Liver (tissue), 9 donors: ENCODE data around the gene PPP2R2C. TPM values are rescaled to one million over a fixed set of nuclear protein-coding genes. Genes with fewer than 3 reads are reported as not detected.

ENCODE experiments used
- DNase-seq: peaks from one replicate; pipeline ENCODE4 v3.0.0-alpha.2; 2017; ENCODE audit warnings: low spot score
- H3K27ac ChIP-seq, 2 donors: one replicate each; pipeline ENCODE4 v1.7.0; 2013; ENCODE audit warnings: inconsistent platforms in 2 of 2, low read length in 2 of 2, control low read depth in 1 of 2, low read depth in 1 of 2, mild to moderate bottlenecking in 1 of 2
- H3K27me3 ChIP-seq, 4 donors: one replicate each; pipeline versions ENCODE4 v1.6.1 to v1.7.0; 2013; ENCODE audit warnings: low read length in 3 of 4, inconsistent platforms in 1 of 4, mild to moderate bottlenecking in 1 of 4, moderate library complexity in 1 of 4; ENCODE audit not compliant: control insufficient read depth in 4 of 4, insufficient read depth in 4 of 4
- H3K36me3 ChIP-seq, 4 donors: one replicate each; pipeline versions ENCODE4 v1.6.1 to v1.7.0; 2013; ENCODE audit warnings: low read length in 3 of 4, mild to moderate bottlenecking in 3 of 4, low read depth in 1 of 4, moderate library complexity in 1 of 4; ENCODE audit not compliant: control insufficient read depth in 4 of 4, insufficient read depth in 3 of 4
- H3K4me1 ChIP-seq, 4 donors: one replicate each; pipeline versions ENCODE4 v1.6.1 to v1.7.0; 2013; ENCODE audit warnings: low read length in 3 of 4, mild to moderate bottlenecking in 3 of 4, moderate library complexity in 1 of 4; ENCODE audit not compliant: control insufficient read depth in 4 of 4, insufficient read depth in 4 of 4
- H3K4me3 ChIP-seq, 3 donors: one replicate each; pipeline versions ENCODE4 v1.6.1 to v1.7.0; 2013; ENCODE audit warnings: low read length in 3 of 3, control low read depth in 1 of 3, low read depth in 1 of 3, mild to moderate bottlenecking in 1 of 3
- H3K9ac ChIP-seq, 2 donors: one replicate each; pipeline ENCODE4 v1.7.0; 2013; ENCODE audit warnings: low read length in 2 of 2, mild to moderate bottlenecking in 2 of 2, moderate library complexity in 2 of 2, control low read depth in 1 of 2, low read depth in 1 of 2
- H3K9me3 ChIP-seq, 4 donors: one replicate each; pipeline versions ENCODE4 v1.6.1 to v1.7.0; 2013; ENCODE audit warnings: low read length in 3 of 4; ENCODE audit not compliant: control insufficient read depth in 4 of 4
- EGR1 ChIP-seq, 2 donors: IDR thresholded peaks; 2 replicates each; pipeline ENCODE4 v1.6.1; 2016 to 2018; ENCODE audit warnings: antibody characterized with exemption in 2 of 2, low read depth in 2 of 2
- FOXA1 ChIP-seq: IDR thresholded peaks from 2 replicates; pipeline ENCODE4 v1.6.1; 2016; ENCODE audit warnings: antibody characterized with exemption
- FOXA2 ChIP-seq: IDR thresholded peaks from 2 replicates; pipeline ENCODE4 v1.6.1; 2016; ENCODE audit warnings: antibody characterized with exemption
- HNF4A ChIP-seq, 2 donors: conservative IDR thresholded peaks; 2 replicates each; pipeline ENCODE4 v1.6.1; 2016; ENCODE audit warnings: antibody characterized with exemption in 2 of 2, mild to moderate bottlenecking in 2 of 2
- HNF4G ChIP-seq: IDR thresholded peaks from 2 replicates; pipeline ENCODE4 v1.6.1; 2016; ENCODE audit warnings: antibody characterized with exemption
- JUND ChIP-seq, 2 donors: IDR thresholded peaks; 2 replicates each; pipeline ENCODE4 v1.6.1; 2016; ENCODE audit warnings: antibody characterized with exemption in 2 of 2
- NR2F2 ChIP-seq: IDR thresholded peaks from 2 replicates; pipeline ENCODE4 v1.6.1; 2016; ENCODE audit warnings: antibody characterized with exemption
- RAD21 ChIP-seq, 2 donors: IDR thresholded peaks; 2 replicates each; pipeline ENCODE4 v1.6.1; 2016; ENCODE audit warnings: antibody characterized with exemption in 2 of 2, mild to moderate bottlenecking in 2 of 2
- RXRA ChIP-seq, 2 donors: IDR thresholded peaks; 2 replicates each; pipeline ENCODE4 v1.6.1; 2017 to 2018; ENCODE audit warnings: antibody characterized with exemption in 2 of 2, mild to moderate bottlenecking in 1 of 2
- SP1 ChIP-seq: IDR thresholded peaks from 2 replicates; pipeline ENCODE4 v1.6.1; 2018; ENCODE audit warnings: antibody characterized with exemption, mild to moderate bottlenecking
- TAF1 ChIP-seq: conservative IDR thresholded peaks from 2 replicates; pipeline ENCODE4 v1.6.1; 2016; ENCODE audit warnings: antibody characterized with exemption, mild to moderate bottlenecking
- YY1 ChIP-seq: IDR thresholded peaks from 2 replicates; pipeline ENCODE4 v1.6.1; 2016; ENCODE audit warnings: antibody characterized with exemption, mild to moderate bottlenecking
- WGBS: extraction: QIAGEN DNeasy Blood & Tissue Kit; methylation state at CpG from one replicate; pipeline ENCODE4 v1.1.7; 2013; 5-methylcytosine and 5-hydroxymethylcytosine counted together
- polyA plus RNA-seq, 2 donors: library from polyadenylated mRNA; stranded (reverse) in 1 of 2; unstranded in 1 of 2; fragments of 200-250 nt in 1 of 2; fragments of >200 nt in 1 of 2; fragmentation: Nextera tagmentation in 1 of 2; extraction: Ambion mirVana in 1 of 2; gene quantifications; one replicate each; pipeline versions ENCODE4 v1.2.1 to v1.2.3, GENCODE V29; 2013 to 2015
- total RNA-seq, 2 donors: library from RNA; depleted of rRNA; stranded (reverse); fragments of >200 nt; gene quantifications; one replicate each; pipeline ENCODE4 v1.2.3, GENCODE V29; 2014
- TF ChIP-seq, protein P1 (sequence below): IDR thresholded peaks from 2 replicates; pipeline ENCODE4 v1.6.1; 2016; ENCODE audit warnings: antibody characterized with exemption
- TF ChIP-seq, protein P2 (sequence below): IDR thresholded peaks from 2 replicates; pipeline ENCODE4 v1.6.1; 2016; ENCODE audit warnings: antibody characterized with exemption
- TF ChIP-seq, protein P3 (sequence below): IDR thresholded peaks from 2 replicates; pipeline ENCODE4 v1.6.1; 2016; ENCODE audit warnings: antibody characterized with exemption, mild to moderate bottlenecking
- TF ChIP-seq, protein P4 (sequence below): IDR thresholded peaks from 2 replicates; pipeline ENCODE4 v1.6.1; 2016; ENCODE audit warnings: antibody characterized with exemption
- donor health status: healthy.
- donor health status: healthy.
- donor health status: healthy.
- donor health status: healthy.
- donor health status: healthy.

Gene PPP2R2C
- total and polyA plus RNA-seq, 4 donors: under 0.01 to 0.01 TPM; not detected in 2

DNA sequence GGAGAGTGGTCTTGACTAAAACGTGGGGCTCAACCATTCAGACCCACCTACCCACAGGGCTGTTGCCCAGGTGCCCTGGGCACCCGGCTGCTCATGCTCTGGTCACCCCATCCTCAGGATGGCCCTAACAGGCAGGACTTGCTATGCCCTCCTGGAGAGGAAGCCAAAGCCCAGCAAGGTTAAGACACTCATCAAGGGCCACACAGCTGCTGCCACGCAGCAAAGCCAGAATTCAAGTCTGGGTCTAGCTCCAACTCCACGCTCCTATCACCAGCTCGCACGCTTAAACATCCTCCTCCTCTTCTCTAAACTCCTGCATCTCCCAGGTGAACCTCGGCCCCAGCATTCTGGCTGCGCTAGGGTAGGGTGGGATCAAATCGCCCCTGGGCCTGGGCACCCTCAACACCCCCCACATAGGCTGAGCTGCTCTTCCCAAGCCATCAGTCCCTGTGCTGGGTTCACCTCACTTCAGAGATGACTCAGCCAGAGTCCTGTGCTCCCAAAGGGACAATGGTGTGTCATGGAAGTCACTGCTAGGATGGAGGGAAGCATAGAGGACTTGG is 54.1 kb downstream of the PPP2R2C start:
- 81% methylated on average over 9 of the region's 9 CpGs for WGBS
- no peaks in the 10 kb centered on the region for H3K36me3 ChIP-seq
- TF ChIP-seq HNF4G: no peak
- TF ChIP-seq EGR1 (IDR thresholded peaks at IDR 0.05; ENCODE audit: low read depth in 2 of 2): no peak
- no peak for TF ChIP-seq NR2F2
- TF ChIP-seq, protein P1, sequence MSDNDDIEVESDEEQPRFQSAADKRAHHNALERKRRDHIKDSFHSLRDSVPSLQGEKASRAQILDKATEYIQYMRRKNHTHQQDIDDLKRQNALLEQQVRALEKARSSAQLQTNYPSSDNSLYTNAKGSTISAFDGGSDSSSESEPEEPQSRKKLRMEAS: no peak
- no peak for TF ChIP-seq SP1

DNA sequence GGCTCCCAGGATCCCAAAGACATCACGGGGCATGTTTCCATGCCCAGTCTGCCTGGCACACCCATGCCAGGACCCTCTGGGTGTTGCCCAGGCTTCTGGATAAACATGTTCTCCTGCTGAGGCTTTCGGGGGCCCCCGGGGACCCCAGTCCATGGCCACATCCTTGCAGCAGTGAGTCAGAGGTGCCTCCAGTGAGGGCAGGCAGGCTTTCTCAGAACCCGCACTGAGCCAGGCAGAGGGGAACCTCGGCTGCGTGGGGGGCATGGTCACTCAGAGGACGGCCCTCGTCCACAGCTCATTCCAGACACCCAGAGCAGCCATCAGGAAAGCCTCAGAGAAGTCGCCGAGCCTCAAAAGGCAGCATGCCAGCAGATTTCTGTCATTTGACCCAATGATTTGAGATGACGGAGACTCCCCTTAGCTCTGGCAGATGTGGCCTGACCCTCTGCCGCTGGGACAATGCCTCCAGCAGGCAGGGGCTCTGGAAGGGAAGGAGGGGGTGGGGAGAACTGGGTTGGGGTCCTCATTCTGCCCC is 54.8 kb downstream of the PPP2R2C start:
- Histone ChIP-seq H3K4me3 (no peak overlapping the region), H3K9ac (no peak overlapping the region), H3K27me3 (peaks cover 0 to 7% (median 0%) of the 10 kb centered on the region in 4 donors), H3K9me3 (peaks cover 0 to 2% (median 0%) of the 10 kb centered on the region in 4 donors), H3K4me1 (no peaks in the 10 kb centered on the region), H3K36me3 (no peaks in the 10 kb centered on the region), H3K27ac (no peak overlapping the region)
- 67% methylated on average over 12 of the region's 12 CpGs for WGBS
- TF ChIP-seq NR2F2 (no peak), FOXA1 (no peak)
- TF ChIP-seq, protein P2, sequence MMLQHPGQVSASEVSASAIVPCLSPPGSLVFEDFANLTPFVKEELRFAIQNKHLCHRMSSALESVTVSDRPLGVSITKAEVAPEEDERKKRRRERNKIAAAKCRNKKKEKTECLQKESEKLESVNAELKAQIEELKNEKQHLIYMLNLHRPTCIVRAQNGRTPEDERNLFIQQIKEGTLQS: no peak
- TF ChIP-seq, protein P1: no peak
- TF ChIP-seq, protein P3, sequence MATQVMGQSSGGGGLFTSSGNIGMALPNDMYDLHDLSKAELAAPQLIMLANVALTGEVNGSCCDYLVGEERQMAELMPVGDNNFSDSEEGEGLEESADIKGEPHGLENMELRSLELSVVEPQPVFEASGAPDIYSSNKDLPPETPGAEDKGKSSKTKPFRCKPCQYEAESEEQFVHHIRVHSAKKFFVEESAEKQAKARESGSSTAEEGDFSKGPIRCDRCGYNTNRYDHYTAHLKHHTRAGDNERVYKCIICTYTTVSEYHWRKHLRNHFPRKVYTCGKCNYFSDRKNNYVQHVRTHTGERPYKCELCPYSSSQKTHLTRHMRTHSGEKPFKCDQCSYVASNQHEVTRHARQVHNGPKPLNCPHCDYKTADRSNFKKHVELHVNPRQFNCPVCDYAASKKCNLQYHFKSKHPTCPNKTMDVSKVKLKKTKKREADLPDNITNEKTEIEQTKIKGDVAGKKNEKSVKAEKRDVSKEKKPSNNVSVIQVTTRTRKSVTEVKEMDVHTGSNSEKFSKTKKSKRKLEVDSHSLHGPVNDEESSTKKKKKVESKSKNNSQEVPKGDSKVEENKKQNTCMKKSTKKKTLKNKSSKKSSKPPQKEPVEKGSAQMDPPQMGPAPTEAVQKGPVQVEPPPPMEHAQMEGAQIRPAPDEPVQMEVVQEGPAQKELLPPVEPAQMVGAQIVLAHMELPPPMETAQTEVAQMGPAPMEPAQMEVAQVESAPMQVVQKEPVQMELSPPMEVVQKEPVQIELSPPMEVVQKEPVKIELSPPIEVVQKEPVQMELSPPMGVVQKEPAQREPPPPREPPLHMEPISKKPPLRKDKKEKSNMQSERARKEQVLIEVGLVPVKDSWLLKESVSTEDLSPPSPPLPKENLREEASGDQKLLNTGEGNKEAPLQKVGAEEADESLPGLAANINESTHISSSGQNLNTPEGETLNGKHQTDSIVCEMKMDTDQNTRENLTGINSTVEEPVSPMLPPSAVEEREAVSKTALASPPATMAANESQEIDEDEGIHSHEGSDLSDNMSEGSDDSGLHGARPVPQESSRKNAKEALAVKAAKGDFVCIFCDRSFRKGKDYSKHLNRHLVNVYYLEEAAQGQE: no peak
- DNase-seq: no peak

More for the DNA sequence above, 54.1 kb downstream of the PPP2R2C start:
- H3K9ac ChIP-seq: no peak overlapping the region
- H3K4me3 ChIP-seq: no peak overlapping the region
- no peak overlapping the region for H3K27ac ChIP-seq
- no peaks in the 10 kb centered on the region for H3K9me3 ChIP-seq
- H3K27me3 ChIP-seq: peaks cover 0 to 4% (median 1%) of the 10 kb centered on the region in 4 donors
- no peaks in the 10 kb centered on the region for H3K4me1 ChIP-seq
- no peak for DNase-seq

DNA sequence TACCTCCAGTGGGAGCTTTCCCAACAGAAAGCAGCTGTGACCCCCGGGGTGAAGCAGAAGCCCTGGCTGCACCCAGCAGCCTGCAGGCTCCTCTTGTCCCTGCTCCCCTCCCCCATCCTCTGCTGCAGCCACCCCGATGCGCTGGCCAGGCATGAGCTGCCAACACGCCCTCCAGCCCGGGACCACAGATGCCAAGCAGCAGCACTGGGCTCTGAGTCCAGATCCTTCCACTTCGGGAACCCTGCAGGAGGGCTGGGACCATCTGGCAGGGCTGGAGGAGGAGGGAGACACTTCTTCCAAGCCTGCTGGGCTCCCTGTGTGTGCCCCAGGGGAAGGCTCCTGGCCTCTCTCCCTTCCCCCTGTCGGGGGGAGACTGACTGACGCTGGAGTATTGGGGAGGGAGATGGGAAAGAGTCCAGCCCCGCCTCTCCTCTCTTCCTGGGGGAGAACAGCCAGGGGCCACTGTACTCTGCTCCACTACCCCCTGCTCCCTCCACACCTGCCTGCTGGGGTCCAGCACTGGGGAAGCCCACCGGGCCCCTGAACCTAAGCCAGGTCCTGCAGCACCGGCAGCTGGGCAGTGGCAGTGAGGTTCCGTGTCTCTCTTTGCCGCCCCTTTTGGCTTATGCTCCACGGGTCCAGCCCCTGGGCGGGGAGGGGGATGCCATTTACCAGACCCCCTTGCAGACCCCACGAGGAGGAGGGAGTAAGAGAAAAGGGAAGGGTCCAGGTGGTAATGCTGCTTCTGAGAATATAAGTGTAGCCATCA is 55.7 kb downstream of the PPP2R2C start:
- Histone ChIP-seq H3K27me3 (peaks cover 0 to 7% (median 0%) of the 10 kb centered on the region in 4 donors), H3K27ac (no peak overlapping the region), H3K9me3 (peaks cover 0 to 3% (median 0%) of the 10 kb centered on the region in 4 donors), H3K9ac (no peak overlapping the region), H3K4me3 (no peak overlapping the region), H3K4me1 (no peaks in the 10 kb centered on the region), H3K36me3 (no peaks in the 10 kb centered on the region)
- WGBS: 38% methylated on average over 16 of the region's 16 CpGs
- no peak for DNase-seq
- TF ChIP-seq, protein P4, sequence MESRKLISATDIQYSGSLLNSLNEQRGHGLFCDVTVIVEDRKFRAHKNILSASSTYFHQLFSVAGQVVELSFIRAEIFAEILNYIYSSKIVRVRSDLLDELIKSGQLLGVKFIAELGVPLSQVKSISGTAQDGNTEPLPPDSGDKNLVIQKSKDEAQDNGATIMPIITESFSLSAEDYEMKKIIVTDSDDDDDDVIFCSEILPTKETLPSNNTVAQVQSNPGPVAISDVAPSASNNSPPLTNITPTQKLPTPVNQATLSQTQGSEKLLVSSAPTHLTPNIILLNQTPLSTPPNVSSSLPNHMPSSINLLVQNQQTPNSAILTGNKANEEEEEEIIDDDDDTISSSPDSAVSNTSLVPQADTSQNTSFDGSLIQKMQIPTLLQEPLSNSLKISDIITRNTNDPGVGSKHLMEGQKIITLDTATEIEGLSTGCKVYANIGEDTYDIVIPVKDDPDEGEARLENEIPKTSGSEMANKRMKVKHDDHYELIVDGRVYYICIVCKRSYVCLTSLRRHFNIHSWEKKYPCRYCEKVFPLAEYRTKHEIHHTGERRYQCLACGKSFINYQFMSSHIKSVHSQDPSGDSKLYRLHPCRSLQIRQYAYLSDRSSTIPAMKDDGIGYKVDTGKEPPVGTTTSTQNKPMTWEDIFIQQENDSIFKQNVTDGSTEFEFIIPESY: no peak
- TF ChIP-seq FOXA2: no peak
- TF ChIP-seq, protein P1: no peak
- TF ChIP-seq RAD21 (IDR thresholded peaks at IDR 0.05): no peak
- TF ChIP-seq YY1: no peak
- TF ChIP-seq EGR1 (IDR thresholded peaks at IDR 0.05; ENCODE audit: low read depth in 2 of 2): no peak
- no peak for TF ChIP-seq SP1
- no peak for TF ChIP-seq HNF4G
- TF ChIP-seq TAF1: no peak
- TF ChIP-seq, protein P2: no peak
- TF ChIP-seq RXRA (IDR thresholded peaks at IDR 0.05): no peak
- TF ChIP-seq HNF4A (conservative IDR thresholded peaks at IDR 0.05): no peak
- no peak for TF ChIP-seq NR2F2
- no peak for TF ChIP-seq JUND (IDR thresholded peaks at IDR 0.05)
